Measurements from ENCODE around the gene HSPG2. TPM values are rescaled to one million over a fixed set of nuclear protein-coding genes. Genes with fewer than 3 reads are reported as not detected.

The HSPG2 gene
- total and polyA plus RNA-seq, 10 of the 15 experiments (the other 5 are each of a cell fraction or from before 2014, with no cell fraction given), result 0.30 to 3.4 (median 0.73) TPM; not detected in 2

DNA sequence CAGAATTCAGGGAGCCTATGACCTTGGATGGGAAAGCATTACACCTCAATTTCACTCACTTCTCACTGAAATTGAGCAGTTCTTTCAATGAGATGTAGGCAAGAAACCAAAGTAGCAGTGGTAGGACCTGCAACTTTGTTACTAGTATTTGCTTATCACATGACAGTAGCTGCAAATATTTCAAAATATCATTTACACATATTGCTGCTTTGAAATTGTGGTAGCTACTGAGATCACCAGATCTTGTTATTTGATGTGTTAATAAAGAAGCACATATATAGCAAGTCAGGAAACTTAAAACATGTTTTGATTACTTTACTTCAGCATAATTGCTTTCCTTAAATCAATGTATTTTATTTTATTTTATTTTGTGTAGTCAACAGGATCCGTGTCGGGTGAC, 112.2 kb downstream of the HSPG2 start:
- no peak for TF ChIP-seq LARP7 (IDR thresholded peaks at IDR 0.05)
- TF ChIP-seq SREBF2 (IDR thresholded peaks at IDR 0.05; ENCODE audit: low read length), result no peak

GRCh38 chr1:21823980-21824702, 113.0 kb downstream of the HSPG2 start:
- no peaks in the 10 kb centered on the region for H3K27me3 ChIP-seq (replicated peaks in 1 of 2; ENCODE audit: control insufficient read depth in 2 of 2, insufficient read depth in 2 of 2, low read length in 1 of 2)
- ChIA-PET POLR2A (no interaction called here), SMC1A (ENCODE audit: uncharacterized antibody, unreplicated experiment) (interaction anchor here (0.5 kb wide), 1 partner anchor 101 kb away, joined by 3 read pairs; no protein-coding TSS in a partner anchor), CTCF (no interaction called here), RAD21 (ENCODE audit: unreplicated experiment) (no interaction called here)
- H2AFZ ChIP-seq (ENCODE audit: control insufficient read depth, low read depth, low read length), result no peak overlapping the region
- no peak for FAIRE-seq
- in situ Hi-C loops (cut with MboI) (no loop called here), intact Hi-C loops (cut with micrococcal nuclease; ENCODE audit: unreplicated experiment) (no loop called here)
- no peaks in the 10 kb centered on the region for H3K36me3 ChIP-seq (ENCODE audit: control insufficient read depth in 2 of 2, insufficient read depth in 2 of 2, low read length in 1 of 2)
- ATAC-seq, result no peak
- no peak overlapping the region for H3K4me3 ChIP-seq
- no peak for DNase-seq (ENCODE audit: low read depth, low spot score)
- no peaks in the 10 kb centered on the region for H3K9me3 ChIP-seq (replicated peaks; ENCODE audit: control insufficient read depth, insufficient read depth, low read length)
- no peaks in the 10 kb centered on the region for H3K79me2 ChIP-seq (ENCODE audit: control insufficient read depth, insufficient read depth, low read length)
- no peak overlapping the region for H3K9ac ChIP-seq (ENCODE audit: control insufficient read depth, insufficient read depth, low read length)
- no peak overlapping the region for H3K4me2 ChIP-seq (ENCODE audit: control insufficient read depth, insufficient read depth)
- no peak overlapping the region for H3K27ac ChIP-seq (ENCODE audit: control insufficient read depth, insufficient read depth)
- H4K20me1 ChIP-seq (ENCODE audit: control insufficient read depth, insufficient read depth), result no peaks in the 10 kb centered on the region
- 61% methylated on average over 21 of the region's 22 CpGs for WGBS (ENCODE audit: insufficient coverage, insufficient replicate concordance, low lambda C conversion rate, missing lambda C conversion rate)
- no peaks in the 10 kb centered on the region for H3K4me1 ChIP-seq (ENCODE audit: control insufficient read depth, insufficient read depth, low read length)
- no TSS peak for BruUV-seq (replicated peaks)
- TF ChIP-seq NRF1 (conservative IDR thresholded peaks at IDR 0.05; ENCODE audit: low read depth, low read length) (no peak), JUND (IDR thresholded peaks at IDR 0.05; ENCODE audit: low read depth, low read length) (no peak), ZNF622 (IDR thresholded peaks at IDR 0.05) (no peak), PRDM15 (CRISPR knock-in tag; IDR thresholded peaks at IDR 0.05) (no peak), SUZ12 (IDR thresholded peaks at IDR 0.05; ENCODE audit: unreplicated experiment) (no peak), NBN (IDR thresholded peaks at IDR 0.05) (no peak), YBX1 (IDR thresholded peaks at IDR 0.05) (no peak), SMAD5 (IDR thresholded peaks at IDR 0.05; ENCODE audit: low read depth) (no peak), TARDBP (IDR thresholded peaks at IDR 0.05; ENCODE audit: borderline replicate concordance) (no peak), SIN3A (IDR thresholded peaks at IDR 0.05; ENCODE audit: low read depth, low read length) (no peak), RUNX3 (IDR thresholded peaks at IDR 0.05; ENCODE audit: low read length) (no peak), HSF1 (IDR thresholded peaks at IDR 0.05; ENCODE audit: low read depth, low read length) (no peak)

More for the DNA sequence above, 112.2 kb downstream of the HSPG2 start:
- Histone ChIP-seq H3K9ac (ENCODE audit: control insufficient read depth, insufficient read depth, low read length) (no peak overlapping the region), H3K36me3 (ENCODE audit: control insufficient read depth in 2 of 2, insufficient read depth in 2 of 2, low read length in 1 of 2) (no peaks in the 10 kb centered on the region), H4K20me1 (ENCODE audit: control insufficient read depth, insufficient read depth) (no peaks in the 10 kb centered on the region), H3K27me3 (replicated peaks in 1 of 2; ENCODE audit: control insufficient read depth in 2 of 2, insufficient read depth in 2 of 2, low read length in 1 of 2) (no peaks in the 10 kb centered on the region), H3K79me2 (ENCODE audit: control insufficient read depth, insufficient read depth, low read length) (no peaks in the 10 kb centered on the region), H3K4me1 (ENCODE audit: control insufficient read depth, insufficient read depth, low read length) (no peaks in the 10 kb centered on the region), H3K4me2 (ENCODE audit: control insufficient read depth, insufficient read depth) (no peak overlapping the region), H2AFZ (ENCODE audit: control insufficient read depth, low read depth, low read length) (no peak overlapping the region), H3K9me3 (replicated peaks; ENCODE audit: control insufficient read depth, insufficient read depth, low read length) (no peaks in the 10 kb centered on the region), H3K27ac (ENCODE audit: control insufficient read depth, insufficient read depth) (no peak overlapping the region), H3K4me3 (no peak overlapping the region)
- no peak for ATAC-seq
- intact Hi-C loops (cut with micrococcal nuclease; ENCODE audit: unreplicated experiment), result no loop called here
- ChIA-PET RAD21 (ENCODE audit: unreplicated experiment) (no interaction called here), POLR2A (no interaction called here), SMC1A (ENCODE audit: uncharacterized antibody, unreplicated experiment) (interaction anchor here (0.5 kb wide), 1 partner anchor 100 kb away, joined by 3 read pairs; no protein-coding TSS in a partner anchor), CTCF (no interaction called here)
- 48% methylated on average over 2 of the region's 2 CpGs for WGBS (ENCODE audit: insufficient coverage, insufficient replicate concordance, low lambda C conversion rate, missing lambda C conversion rate)
- no peak for FAIRE-seq
- no peak for DNase-seq (ENCODE audit: low read depth, low spot score)
- BruUV-seq (replicated peaks), result no TSS peak
- in situ Hi-C loops (cut with MboI), result no loop called here

Data from GM12878 (cell line).